GM13977 (cell line): ENCODE measurements around the gene UGT1A3.

Experiments used
- DNase-seq: peaks from one replicate; pipeline ENCODE4 v3.0.0; 2012; ENCODE audit warnings: low spot score
- in situ Hi-C: fragments of 300-500 bp; cut with MboI; formaldehyde crosslinking; loops from one replicate; pipeline ENCODE4 v1.12.0; 2022; ENCODE audit warnings: low sequenced_read_pairs, low pct_unique_long_range_greater_than_20kb, mixed read lengths, inconsistent platforms; ENCODE audit not compliant: unreplicated experiment
- TF ChIP-seq, protein P1 (sequence below): IDR thresholded peaks from 2 replicates; pipeline ENCODE4 v1.5.1; 2012; ENCODE audit warnings: mild to moderate bottlenecking, control low read depth; ENCODE audit not compliant: insufficient read depth; ENCODE audit errors: extremely low read depth, missing control alignments

Gene UGT1A3

DNA sequence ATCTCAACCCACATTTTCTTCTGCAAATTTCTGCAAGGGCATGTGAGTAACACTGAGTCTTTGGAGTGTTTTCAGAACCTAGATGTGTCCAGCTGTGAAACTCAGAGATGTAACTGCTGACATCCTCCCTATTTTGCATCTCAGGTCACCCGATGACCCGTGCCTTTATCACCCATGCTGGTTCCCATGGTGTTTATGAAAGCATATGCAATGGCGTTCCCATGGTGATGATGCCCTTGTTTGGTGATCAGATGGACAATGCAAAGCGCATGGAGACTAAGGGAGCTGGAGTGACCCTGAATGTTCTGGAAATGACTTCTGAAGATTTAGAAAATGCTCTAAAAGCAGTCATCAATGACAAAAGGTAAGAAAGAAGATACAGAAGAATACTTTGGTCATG is 39.2 kb downstream of the UGT1A3 start:
- TF ChIP-seq, protein P1, sequence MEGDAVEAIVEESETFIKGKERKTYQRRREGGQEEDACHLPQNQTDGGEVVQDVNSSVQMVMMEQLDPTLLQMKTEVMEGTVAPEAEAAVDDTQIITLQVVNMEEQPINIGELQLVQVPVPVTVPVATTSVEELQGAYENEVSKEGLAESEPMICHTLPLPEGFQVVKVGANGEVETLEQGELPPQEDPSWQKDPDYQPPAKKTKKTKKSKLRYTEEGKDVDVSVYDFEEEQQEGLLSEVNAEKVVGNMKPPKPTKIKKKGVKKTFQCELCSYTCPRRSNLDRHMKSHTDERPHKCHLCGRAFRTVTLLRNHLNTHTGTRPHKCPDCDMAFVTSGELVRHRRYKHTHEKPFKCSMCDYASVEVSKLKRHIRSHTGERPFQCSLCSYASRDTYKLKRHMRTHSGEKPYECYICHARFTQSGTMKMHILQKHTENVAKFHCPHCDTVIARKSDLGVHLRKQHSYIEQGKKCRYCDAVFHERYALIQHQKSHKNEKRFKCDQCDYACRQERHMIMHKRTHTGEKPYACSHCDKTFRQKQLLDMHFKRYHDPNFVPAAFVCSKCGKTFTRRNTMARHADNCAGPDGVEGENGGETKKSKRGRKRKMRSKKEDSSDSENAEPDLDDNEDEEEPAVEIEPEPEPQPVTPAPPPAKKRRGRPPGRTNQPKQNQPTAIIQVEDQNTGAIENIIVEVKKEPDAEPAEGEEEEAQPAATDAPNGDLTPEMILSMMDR: no peak
- in situ Hi-C loops: no loop called here
- DNase-seq: no peak

DNA sequence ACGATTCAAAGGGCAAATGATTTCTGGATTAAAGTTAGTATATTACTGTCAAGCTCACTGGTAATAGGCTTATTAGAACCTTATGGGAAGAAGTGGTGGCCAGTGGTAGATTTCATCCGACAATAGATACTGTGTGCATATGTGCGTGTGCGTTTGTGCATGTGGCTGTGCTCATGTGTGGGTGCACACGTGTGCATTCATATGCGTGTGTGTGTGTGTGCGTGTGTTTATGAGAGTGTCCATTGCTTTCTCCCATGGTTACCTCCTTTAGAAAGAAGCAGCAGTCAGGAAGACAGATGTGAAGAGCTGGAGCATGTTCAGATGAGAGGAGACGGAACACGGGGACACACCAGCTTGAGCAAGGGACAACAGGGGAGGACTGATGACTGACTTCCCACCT is 40.4 kb downstream of the UGT1A3 start:
- in situ Hi-C loops: no loop called here
- no peak for DNase-seq
- TF ChIP-seq, protein P1: no peak

DNA sequence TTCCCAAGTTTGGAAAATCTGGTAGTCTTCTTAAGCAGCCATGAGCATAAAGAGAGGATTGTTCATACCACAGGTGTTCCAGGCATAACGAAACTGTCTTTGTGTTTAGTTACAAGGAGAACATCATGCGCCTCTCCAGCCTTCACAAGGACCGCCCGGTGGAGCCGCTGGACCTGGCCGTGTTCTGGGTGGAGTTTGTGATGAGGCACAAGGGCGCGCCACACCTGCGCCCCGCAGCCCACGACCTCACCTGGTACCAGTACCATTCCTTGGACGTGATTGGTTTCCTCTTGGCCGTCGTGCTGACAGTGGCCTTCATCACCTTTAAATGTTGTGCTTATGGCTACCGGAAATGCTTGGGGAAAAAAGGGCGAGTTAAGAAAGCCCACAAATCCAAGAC is 43.3 kb downstream of the UGT1A3 start:
- DNase-seq: no peak
- in situ Hi-C loops: no loop called here

DNA sequence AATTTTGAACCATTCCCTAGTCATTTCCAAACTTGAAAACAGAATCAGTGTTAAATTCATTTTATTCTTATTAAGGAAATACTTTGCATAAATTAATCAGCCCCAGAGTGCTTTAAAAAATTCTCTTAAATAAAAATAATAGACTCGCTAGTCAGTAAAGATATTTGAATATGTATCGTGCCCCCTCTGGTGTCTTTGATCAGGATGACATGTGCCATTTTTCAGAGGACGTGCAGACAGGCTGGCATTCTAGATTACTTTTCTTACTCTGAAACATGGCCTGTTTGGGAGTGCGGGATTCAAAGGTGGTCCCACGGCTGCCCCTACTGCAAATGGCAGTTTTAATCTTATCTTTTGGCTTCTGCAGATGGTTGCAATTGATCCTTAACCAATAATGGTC is 43.7 kb downstream of the UGT1A3 start:
- in situ Hi-C loops: no loop called here
- TF ChIP-seq, protein P1: no peak
- DNase-seq: no peak

More for the DNA sequence above, 43.3 kb downstream of the UGT1A3 start:
- TF ChIP-seq, protein P1: no peak

DNA sequence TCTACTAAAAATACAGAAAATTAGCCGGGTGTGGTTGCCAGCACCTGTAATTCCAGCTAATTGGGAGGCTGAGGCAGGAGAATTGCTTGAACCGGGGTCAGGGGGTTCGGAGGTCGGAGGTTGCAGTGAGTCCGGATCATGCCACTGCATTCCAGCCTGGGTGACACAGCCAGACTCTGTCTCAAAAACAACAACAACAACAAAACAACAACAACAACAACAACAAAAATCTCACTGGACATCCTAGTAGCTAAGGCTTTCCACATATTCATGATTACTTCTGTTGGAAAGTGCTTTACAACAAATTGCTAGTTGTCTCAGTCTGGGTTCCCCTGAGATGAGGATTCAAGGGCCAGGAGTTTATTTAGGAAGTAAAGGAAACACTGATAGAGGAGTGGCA is 45.0 kb downstream of the UGT1A3 start:
- in situ Hi-C loops: no loop called here
- no peak for DNase-seq
- TF ChIP-seq, protein P1: no peak

DNA sequence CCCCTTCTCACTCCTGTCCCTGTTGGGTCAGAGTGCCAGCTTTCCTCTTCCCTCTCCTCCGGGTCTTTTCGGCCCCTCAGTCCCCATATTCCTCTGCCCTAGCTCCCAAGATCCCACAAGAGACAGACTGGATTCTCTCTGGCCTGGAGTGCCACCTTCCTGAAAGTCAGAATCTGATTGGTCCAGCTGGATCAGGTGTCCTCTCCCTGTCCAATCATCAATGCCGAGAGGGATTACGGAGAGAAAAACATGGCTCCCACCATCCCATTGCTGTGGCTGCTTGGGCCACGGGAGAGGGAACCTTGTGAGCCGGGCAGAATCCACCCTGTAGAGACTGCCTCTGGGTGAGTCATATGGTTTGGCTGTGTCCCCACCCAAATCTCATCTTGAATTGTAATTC is 46.6 kb downstream of the UGT1A3 start:
- DNase-seq: no peak
- TF ChIP-seq, protein P1: no peak
- in situ Hi-C loops: no loop called here

DNA sequence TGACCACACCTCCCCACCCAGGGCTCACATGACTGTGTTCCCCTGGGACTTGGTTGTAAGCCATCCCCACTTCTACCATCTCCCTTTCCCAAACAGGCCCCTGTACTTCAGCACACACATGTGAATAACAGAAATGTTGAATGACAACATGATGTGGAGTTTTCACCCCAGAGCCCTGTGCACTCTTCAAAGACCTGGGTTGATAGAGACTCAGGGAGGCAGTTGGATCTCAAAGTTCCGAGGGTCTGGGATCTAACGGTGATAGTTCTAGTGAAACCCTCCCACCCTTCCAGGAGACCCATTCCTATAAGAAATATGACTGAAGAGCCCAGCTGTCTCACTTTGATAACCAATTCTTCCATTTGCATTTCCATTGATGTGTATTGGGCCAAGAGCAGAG is 49.2 kb downstream of the UGT1A3 start, which contains the start of gene MROH2A:
TSS of gene MROH2A (plus strand) at position 301 of the 400 bp plus-strand sequence. CDS start 1,029 bp downstream, outside the sequence.
- TF ChIP-seq, protein P1: no peak
- DNase-seq: no peak
- in situ Hi-C loops: no loop called here
